ENCODE data around the gene MTA1.

MTA1 gene

GRCh38 chr14:105401699-105402098, 17.9 kb upstream of the MTA1 start:
- Histone ChIP-seq H3K4me2 (ENCODE audit: low read depth, low read length, poor library complexity, severe bottlenecking) (no peak overlapping the region), H3K9me3 (ENCODE audit: insufficient read depth, low read length) (no peaks in the 10 kb centered on the region), H2AFZ (ENCODE audit: low read depth, low read length, severe bottlenecking) (no peak overlapping the region), H3K79me2 (ENCODE audit: insufficient read depth, low read length) (peaks cover 14% of the 10 kb centered on the region; the same call in 1 of the 2 replicates), H3K4me3 (ENCODE audit: insufficient read depth, low read length, poor library complexity, severe bottlenecking) (no peak overlapping the region), H4K20me1 (ENCODE audit: low read depth, low read length) (no peaks in the 10 kb centered on the region), H3K27me3 (ENCODE audit: low read length) (no peaks in the 10 kb centered on the region), H3K36me3 (ENCODE audit: low read length) (peaks cover 5% of the 10 kb centered on the region; the same call in 1 of the 2 replicates), H3K27ac (ENCODE audit: low read depth, low read length) (no peak overlapping the region), H3K9ac (ENCODE audit: low read length) (no peak overlapping the region), H3F3A (ENCODE audit: insufficient read depth) (no peaks in the 10 kb centered on the region), H3K9me2 (replicated peaks; ENCODE audit: insufficient read depth, low read length) (no peaks in the 10 kb centered on the region)
- TF ChIP-seq EZH2phosphoT487 (conservative IDR thresholded peaks at IDR 0.05; ENCODE audit: low read length) (no peak), CTCF (IDR thresholded peaks at IDR 0.05; ENCODE audit: insufficient read depth, low read length, poor library complexity, severe bottlenecking) (no peak)

- H3K9ac ChIP-seq (ENCODE audit: low read length) = no peak overlapping the region
- H3F3A ChIP-seq (ENCODE audit: insufficient read depth) = no peaks in the 10 kb centered on the region
- H3K27ac ChIP-seq (ENCODE audit: low read depth, low read length) = no peak overlapping the region
- H3K9me2 ChIP-seq (replicated peaks; ENCODE audit: insufficient read depth, low read length) = no peaks in the 10 kb centered on the region
- H3K36me3 ChIP-seq (ENCODE audit: low read length) = no peaks in the 10 kb centered on the region
- H3K9me3 ChIP-seq (ENCODE audit: insufficient read depth, low read length) = no peaks in the 10 kb centered on the region
- no peak overlapping the region for H3K4me2 ChIP-seq (ENCODE audit: low read depth, low read length, poor library complexity, severe bottlenecking)
- H4K20me1 ChIP-seq (ENCODE audit: low read depth, low read length) = no peaks in the 10 kb centered on the region
- TF ChIP-seq EZH2phosphoT487 (conservative IDR thresholded peaks at IDR 0.05; ENCODE audit: low read length) = no peak
- no peak for TF ChIP-seq CTCF (IDR thresholded peaks at IDR 0.05; ENCODE audit: insufficient read depth, low read length, poor library complexity, severe bottlenecking)
- H3K4me3 ChIP-seq (ENCODE audit: insufficient read depth, low read length, poor library complexity, severe bottlenecking) = no peak overlapping the region
- H3K79me2 ChIP-seq (ENCODE audit: insufficient read depth, low read length) = no peaks in the 10 kb centered on the region
- no peak overlapping the region for H2AFZ ChIP-seq (ENCODE audit: low read depth, low read length, severe bottlenecking)
- H3K27me3 ChIP-seq (ENCODE audit: low read length) = no peaks in the 10 kb centered on the region
Observed at GRCh38 chr14:105408592-105408991, 11.0 kb upstream of the MTA1 start.

GRCh38 chr14:105409364-105409763, 10.3 kb upstream of the MTA1 start:
- no peak for TF ChIP-seq CTCF (IDR thresholded peaks at IDR 0.05; ENCODE audit: insufficient read depth, low read length, poor library complexity, severe bottlenecking)
- no peak for TF ChIP-seq EZH2phosphoT487 (conservative IDR thresholded peaks at IDR 0.05; ENCODE audit: low read length)
- H3K36me3 ChIP-seq (ENCODE audit: low read length) = no peaks in the 10 kb centered on the region
- no peak overlapping the region for H3K9ac ChIP-seq (ENCODE audit: low read length)
- H3K4me3 ChIP-seq (ENCODE audit: insufficient read depth, low read length, poor library complexity, severe bottlenecking) = no peak overlapping the region
- H3K27ac ChIP-seq (ENCODE audit: low read depth, low read length) = no peak overlapping the region
- no peaks in the 10 kb centered on the region for H3K9me2 ChIP-seq (replicated peaks; ENCODE audit: insufficient read depth, low read length)
- H3K79me2 ChIP-seq (ENCODE audit: insufficient read depth, low read length) = no peaks in the 10 kb centered on the region
- H3K27me3 ChIP-seq (ENCODE audit: low read length) = no peaks in the 10 kb centered on the region
- H4K20me1 ChIP-seq (ENCODE audit: low read depth, low read length) = no peaks in the 10 kb centered on the region
- H3K9me3 ChIP-seq (ENCODE audit: insufficient read depth, low read length) = no peaks in the 10 kb centered on the region
- no peak overlapping the region for H3K4me2 ChIP-seq (ENCODE audit: low read depth, low read length, poor library complexity, severe bottlenecking)
- no peaks in the 10 kb centered on the region for H3F3A ChIP-seq (ENCODE audit: insufficient read depth)
- H2AFZ ChIP-seq (ENCODE audit: low read depth, low read length, severe bottlenecking) = no peak overlapping the region

Measured in SU-DHL-6 (cell line).